ENCODE data around the gene LUM. TPM values are rescaled to one million over a fixed set of nuclear protein-coding genes. Genes with fewer than 3 reads are reported as not detected.

The LUM gene
- total RNA-seq, 4 donors from 2014 or later: 1.3 to 12.7 (median 5.9) TPM

- H3K4me3 ChIP-seq: no peak overlapping the region
- TF ChIP-seq, protein P1, sequence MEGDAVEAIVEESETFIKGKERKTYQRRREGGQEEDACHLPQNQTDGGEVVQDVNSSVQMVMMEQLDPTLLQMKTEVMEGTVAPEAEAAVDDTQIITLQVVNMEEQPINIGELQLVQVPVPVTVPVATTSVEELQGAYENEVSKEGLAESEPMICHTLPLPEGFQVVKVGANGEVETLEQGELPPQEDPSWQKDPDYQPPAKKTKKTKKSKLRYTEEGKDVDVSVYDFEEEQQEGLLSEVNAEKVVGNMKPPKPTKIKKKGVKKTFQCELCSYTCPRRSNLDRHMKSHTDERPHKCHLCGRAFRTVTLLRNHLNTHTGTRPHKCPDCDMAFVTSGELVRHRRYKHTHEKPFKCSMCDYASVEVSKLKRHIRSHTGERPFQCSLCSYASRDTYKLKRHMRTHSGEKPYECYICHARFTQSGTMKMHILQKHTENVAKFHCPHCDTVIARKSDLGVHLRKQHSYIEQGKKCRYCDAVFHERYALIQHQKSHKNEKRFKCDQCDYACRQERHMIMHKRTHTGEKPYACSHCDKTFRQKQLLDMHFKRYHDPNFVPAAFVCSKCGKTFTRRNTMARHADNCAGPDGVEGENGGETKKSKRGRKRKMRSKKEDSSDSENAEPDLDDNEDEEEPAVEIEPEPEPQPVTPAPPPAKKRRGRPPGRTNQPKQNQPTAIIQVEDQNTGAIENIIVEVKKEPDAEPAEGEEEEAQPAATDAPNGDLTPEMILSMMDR (IDR thresholded peaks at IDR 0.05 in 4 of 5, conservative IDR thresholded peaks at IDR 0.05 in 1 of 5): no peak
- no peak for TF ChIP-seq POLR2A (IDR thresholded peaks at IDR 0.05)
- no peaks in the 10 kb centered on the region for H3K27me3 ChIP-seq
- ATAC-seq (no peak), DNase-seq (no peak)
- no peaks in the 10 kb centered on the region for H3K36me3 ChIP-seq
- H3K27ac ChIP-seq: no peak overlapping the region
- no peaks in the 10 kb centered on the region for H3K9me3 ChIP-seq
- no peaks in the 10 kb centered on the region for H3K4me1 ChIP-seq
- intact Hi-C loops (cut with DNase I; ENCODE audit: low total_unique reads): no loop called here
- in situ Hi-C loops (cut with MboI; ENCODE audit: low sequenced_read_pairs in 4 of 4): no loop called here
Observed at GRCh38 chr12:91059211-91059610, 52.1 kb downstream of the LUM start.

- in situ Hi-C loops (cut with MboI; ENCODE audit: low sequenced_read_pairs in 4 of 4): no loop called here
- Histone ChIP-seq H3K4me3 (no peak overlapping the region), H3K27me3 (no peaks in the 10 kb centered on the region), H3K9me3 (no peaks in the 10 kb centered on the region), H3K4me1 (no peaks in the 10 kb centered on the region), H3K27ac (no peak overlapping the region), H3K36me3 (no peaks in the 10 kb centered on the region)
- TF ChIP-seq, protein P1 (IDR thresholded peaks at IDR 0.05 in 4 of 5, conservative IDR thresholded peaks at IDR 0.05 in 1 of 5): no peak
- TF ChIP-seq POLR2A (IDR thresholded peaks at IDR 0.05): no peak
- intact Hi-C loops (cut with DNase I; ENCODE audit: low total_unique reads): no loop called here
- ATAC-seq: no peak
- no peak for DNase-seq
Observed at GRCh38 chr12:91058786-91059185, 52.5 kb downstream of the LUM start.

GRCh38 chr12:91057368-91058165, 53.7 kb downstream of the LUM start, which contains the start of gene KERA:
Gene KERA (minus strand): TSS chr12:91058024. CDS start chr12:91056281, 1,743 bp downstream.
- TF ChIP-seq, protein P1 (IDR thresholded peaks at IDR 0.05 in 4 of 5, conservative IDR thresholded peaks at IDR 0.05 in 1 of 5): no peak
- TF ChIP-seq POLR2A (IDR thresholded peaks at IDR 0.05): no peak
- DNase-seq: no peak
- H3K4me1 ChIP-seq: no peaks in the 10 kb centered on the region
- H3K27ac ChIP-seq: no peak within 1 kb of the TSS
- no peaks in the 10 kb centered on the region for H3K36me3 ChIP-seq
- in situ Hi-C loops (cut with MboI; ENCODE audit: low sequenced_read_pairs in 4 of 4) (no loop called here), intact Hi-C loops (cut with DNase I; ENCODE audit: low total_unique reads) (no loop called here)
- H3K4me3 ChIP-seq: no peak within 1 kb of the TSS
- H3K9me3 ChIP-seq: no peaks in the 10 kb centered on the region
- no peak for ATAC-seq
- no peaks in the 10 kb centered on the region for H3K27me3 ChIP-seq

GRCh38 chr12:91056488-91056887, 54.8 kb downstream of the LUM start:
- H3K36me3 ChIP-seq: no peaks in the 10 kb centered on the region
- intact Hi-C loops (cut with DNase I; ENCODE audit: low total_unique reads): no loop called here
- no peaks in the 10 kb centered on the region for H3K27me3 ChIP-seq
- no peak overlapping the region for H3K4me3 ChIP-seq
- DNase-seq (no peak), ATAC-seq (no peak)
- H3K4me1 ChIP-seq: no peaks in the 10 kb centered on the region
- no peak for TF ChIP-seq POLR2A (IDR thresholded peaks at IDR 0.05)
- TF ChIP-seq, protein P1 (IDR thresholded peaks at IDR 0.05 in 4 of 5, conservative IDR thresholded peaks at IDR 0.05 in 1 of 5): no peak
- in situ Hi-C loops (cut with MboI; ENCODE audit: low sequenced_read_pairs in 4 of 4): no loop called here
- H3K27ac ChIP-seq: no peak overlapping the region
- no peaks in the 10 kb centered on the region for H3K9me3 ChIP-seq

Data from gastrocnemius medialis (tissue), 4 donors.